IPS-15b (cell line): ENCODE data around the gene DSPP.
"Not testable (repeated sequence)": the region's sequence is repeated elsewhere in the genome, so short reads cannot be mapped to it uniquely, and the experiment has no call there.

Experiments used
- H3K27me3 ChIP-seq: one replicate; pipeline ENCODE4 v1.6.1; 2013; ENCODE audit warnings: low read length; ENCODE audit not compliant: control insufficient read depth, insufficient read depth
- H3K36me3 ChIP-seq: one replicate; pipeline ENCODE4 v1.6.1; 2013; ENCODE audit warnings: low read length; ENCODE audit not compliant: control insufficient read depth, insufficient read depth
- H3K4me1 ChIP-seq: one replicate; pipeline ENCODE4 v1.6.1; 2013; ENCODE audit warnings: mild to moderate bottlenecking, low read length; ENCODE audit not compliant: control insufficient read depth, insufficient read depth
- H3K4me3 ChIP-seq: one replicate; pipeline ENCODE4 v1.5.1; 2013; ENCODE audit warnings: low read depth, low read length
- H3K9ac ChIP-seq: one replicate; pipeline ENCODE4 v1.6.1; 2013; ENCODE audit warnings: low read depth, mild to moderate bottlenecking, low read length
- H3K9me3 ChIP-seq: one replicate; pipeline ENCODE4 v1.6.1; 2013; ENCODE audit warnings: mild to moderate bottlenecking, low read length; ENCODE audit not compliant: control insufficient read depth, insufficient read depth

The DSPP gene

DNA sequence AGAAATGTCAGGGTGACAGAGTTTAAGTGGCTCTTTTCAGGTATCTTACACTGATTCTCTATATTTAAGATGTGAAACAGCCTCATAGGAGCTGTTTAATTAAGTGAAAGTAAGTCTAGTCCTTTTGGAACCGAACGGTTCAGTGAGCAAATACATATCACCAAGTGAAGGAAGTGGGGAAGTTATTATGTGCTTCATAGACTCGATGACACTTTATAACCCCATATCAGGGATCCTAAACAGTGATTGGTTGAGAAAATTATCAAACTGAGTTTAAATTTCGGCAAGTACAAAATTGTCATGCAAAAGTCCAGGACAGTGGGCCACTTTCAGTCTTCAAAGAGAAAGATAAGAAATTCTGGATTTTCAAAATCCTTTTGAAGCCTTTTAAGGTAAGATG, at the start of gene DSPP:
DSPP (plus strand) TSS at position 301 of the 400 bp plus-strand sequence. CDS start 2,380 bp downstream, outside the sequence.
- Histone ChIP-seq H3K36me3 (no peaks in the 10 kb centered on the region), H3K9ac (no peak within 1 kb of the TSS), H3K4me1 (no peaks in the 10 kb centered on the region), H3K9me3 (no peaks in the 10 kb centered on the region), H3K4me3 (no peak within 1 kb of the TSS), H3K27me3 (no peaks in the 10 kb centered on the region)

DNA sequence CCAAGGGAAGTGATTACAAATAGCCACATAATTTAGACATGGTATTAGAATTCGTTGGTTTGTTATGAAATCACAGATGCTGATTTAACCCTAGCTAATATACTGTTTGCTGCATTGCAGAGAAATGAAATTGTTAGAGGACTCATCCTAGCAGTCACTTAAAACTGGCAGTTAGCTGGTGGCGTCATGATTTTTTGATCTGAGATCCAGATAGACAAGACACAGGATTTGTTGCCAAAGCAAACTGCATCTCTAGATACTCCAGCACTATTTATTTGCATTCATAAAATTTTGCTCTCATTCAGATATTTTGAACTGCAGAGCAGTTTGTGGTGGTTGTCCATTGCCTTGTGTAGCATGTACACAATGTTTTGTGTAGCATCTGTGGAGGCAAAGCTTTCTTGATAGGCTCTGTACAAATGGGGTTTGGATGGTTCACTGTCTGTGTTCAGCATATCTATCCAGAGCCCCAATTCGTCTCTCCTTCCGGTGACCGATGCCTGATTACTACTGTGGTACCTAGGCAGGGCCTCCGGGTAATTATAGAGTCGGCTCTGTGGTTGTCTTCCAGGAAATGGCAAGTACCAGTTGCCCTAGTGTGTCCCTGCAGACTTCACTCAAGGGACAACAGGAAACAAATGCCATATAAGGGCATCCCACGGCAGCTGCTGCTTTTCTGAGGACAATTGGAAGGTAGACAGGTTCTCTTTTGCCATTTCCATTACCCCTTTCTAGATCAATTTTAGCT, 49.1 kb upstream of the DSPP start:
- Histone ChIP-seq H3K27me3 (no peaks in the 10 kb centered on the region), H3K9ac (no peak overlapping the region), H3K4me3 (no peak overlapping the region), H3K9me3 (no peaks in the 10 kb centered on the region), H3K36me3 (no peaks in the 10 kb centered on the region), H3K4me1 (no peaks in the 10 kb centered on the region)

DNA sequence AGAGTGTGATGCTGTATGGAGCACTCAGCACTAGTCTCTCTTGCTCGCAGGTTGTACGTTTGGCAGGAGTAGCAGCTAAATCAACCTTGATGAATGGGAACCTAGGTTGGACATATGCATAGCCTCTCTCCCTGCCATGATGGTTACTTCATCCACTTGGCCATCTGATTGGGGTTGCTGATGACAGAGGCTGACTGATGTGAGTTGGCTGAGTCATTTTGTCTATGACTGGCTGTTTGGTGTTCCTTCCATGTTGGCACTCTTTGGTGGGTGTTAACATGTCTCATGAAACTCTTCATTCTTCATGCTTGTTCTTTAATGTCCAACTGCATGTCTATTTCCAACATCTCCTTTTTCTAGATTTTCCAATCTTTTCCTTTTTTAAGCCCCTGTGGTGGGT, 47.5 kb upstream of the DSPP start:
- H3K27me3 ChIP-seq = no peaks in the 10 kb centered on the region
- no peak overlapping the region for H3K4me3 ChIP-seq
- H3K36me3 ChIP-seq = no peaks in the 10 kb centered on the region
- no peak overlapping the region for H3K9ac ChIP-seq
- no peaks in the 10 kb centered on the region for H3K4me1 ChIP-seq
- no peaks in the 10 kb centered on the region for H3K9me3 ChIP-seq

DNA sequence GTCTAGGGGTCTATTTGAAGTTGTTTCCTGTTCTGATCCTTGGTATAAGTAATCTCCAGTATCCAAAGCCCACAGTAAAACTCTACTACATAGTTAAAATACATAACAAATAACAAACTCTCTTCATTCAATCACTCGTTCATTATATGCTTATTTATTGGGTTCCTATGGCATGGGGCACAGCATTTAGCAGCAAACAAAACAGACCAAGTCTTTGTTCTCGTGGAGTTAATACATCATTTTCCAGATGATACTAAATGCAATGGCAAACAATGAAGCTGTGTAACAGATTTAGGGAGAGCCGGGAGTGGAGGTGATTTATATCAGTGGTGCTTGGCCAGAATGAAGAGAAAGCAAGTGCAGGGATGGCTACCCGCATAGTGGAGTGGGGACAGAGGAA, 42.6 kb upstream of the DSPP start:
- Histone ChIP-seq H3K4me3 (no peak overlapping the region), H3K36me3 (no peaks in the 10 kb centered on the region), H3K9me3 (no peaks in the 10 kb centered on the region), H3K9ac (no peak overlapping the region), H3K27me3 (no peaks in the 10 kb centered on the region), H3K4me1 (no peaks in the 10 kb centered on the region)

DNA sequence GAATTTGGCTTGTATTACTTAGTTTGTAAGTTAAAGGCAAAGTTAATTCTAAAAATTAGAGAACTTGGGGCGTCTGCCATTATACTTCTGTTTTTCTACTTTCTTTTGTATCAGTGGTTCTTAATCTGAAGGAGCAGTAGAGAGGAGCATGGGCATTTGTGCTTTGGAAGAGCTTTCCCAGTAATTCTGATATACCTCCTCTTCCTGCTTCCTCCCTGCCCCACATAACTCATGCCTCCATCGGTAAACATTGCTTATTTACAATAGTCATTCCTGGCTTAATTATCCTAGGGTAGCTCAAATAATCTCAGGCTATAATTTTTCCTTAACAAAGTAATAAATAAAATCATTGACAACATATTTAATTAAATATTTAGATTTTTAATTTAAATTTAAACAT, 42.1 kb upstream of the DSPP start:
- no peaks in the 10 kb centered on the region for H3K27me3 ChIP-seq
- H3K9ac ChIP-seq = no peak overlapping the region
- H3K9me3 ChIP-seq = no peaks in the 10 kb centered on the region

DNA sequence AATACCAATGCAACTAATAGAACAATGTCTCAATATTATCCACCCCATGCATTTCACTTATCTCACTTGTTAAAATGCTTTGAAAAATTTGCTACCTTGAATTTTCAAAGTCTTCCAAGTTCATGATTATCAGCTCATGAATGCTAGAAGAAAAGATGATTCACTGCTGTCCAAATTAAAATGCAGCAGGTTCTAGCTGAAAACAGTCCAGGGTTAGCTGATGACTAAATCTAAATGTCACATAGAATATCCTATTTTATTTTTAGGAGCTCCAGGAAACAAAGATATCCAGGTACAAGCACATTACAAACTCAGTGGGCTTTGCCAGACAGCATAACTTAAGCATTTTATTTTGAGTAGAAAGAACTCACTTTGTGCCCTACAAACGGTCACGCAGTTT, 41.1 kb upstream of the DSPP start:
- H3K4me1 ChIP-seq = no peaks in the 10 kb centered on the region
- no peak overlapping the region for H3K9ac ChIP-seq
- H3K9me3 ChIP-seq = no peaks in the 10 kb centered on the region
- no peaks in the 10 kb centered on the region for H3K27me3 ChIP-seq
- no peak overlapping the region for H3K4me3 ChIP-seq
- H3K36me3 ChIP-seq = no peaks in the 10 kb centered on the region

More for the DNA sequence above, 42.1 kb upstream of the DSPP start:
- H3K4me3 ChIP-seq = no peak overlapping the region
- H3K36me3 ChIP-seq = no peaks in the 10 kb centered on the region
- no peaks in the 10 kb centered on the region for H3K4me1 ChIP-seq

DNA sequence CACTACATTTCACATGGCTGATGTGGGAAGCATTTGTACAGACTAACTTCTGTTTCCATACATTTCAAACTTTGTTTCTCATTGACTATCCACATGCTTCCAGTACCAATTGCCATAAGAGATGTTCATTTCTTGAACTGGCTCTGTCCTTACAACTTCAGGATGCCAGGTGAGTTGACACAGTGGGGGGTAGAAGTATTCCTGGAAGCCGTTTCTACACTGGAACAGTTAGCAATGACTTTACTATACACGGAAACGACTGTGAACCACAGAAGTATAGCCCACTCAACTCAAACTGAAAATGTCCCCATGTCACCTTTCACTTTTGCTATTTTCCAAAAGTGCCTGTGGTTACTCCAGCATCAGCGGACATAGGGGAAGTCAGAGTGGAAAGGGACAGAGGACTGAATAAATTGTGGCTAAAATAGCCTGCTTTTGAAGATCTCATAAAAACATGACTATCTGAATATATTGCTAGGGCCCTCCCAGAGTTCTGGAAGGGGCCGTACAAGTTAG, 38.0 kb upstream of the DSPP start:
- Histone ChIP-seq H3K9ac (no peak overlapping the region), H3K4me1 (peaks cover 6% of the 10 kb centered on the region), H3K36me3 (no peaks in the 10 kb centered on the region), H3K9me3 (no peaks in the 10 kb centered on the region), H3K4me3 (no peak overlapping the region), H3K27me3 (no peaks in the 10 kb centered on the region)

DNA sequence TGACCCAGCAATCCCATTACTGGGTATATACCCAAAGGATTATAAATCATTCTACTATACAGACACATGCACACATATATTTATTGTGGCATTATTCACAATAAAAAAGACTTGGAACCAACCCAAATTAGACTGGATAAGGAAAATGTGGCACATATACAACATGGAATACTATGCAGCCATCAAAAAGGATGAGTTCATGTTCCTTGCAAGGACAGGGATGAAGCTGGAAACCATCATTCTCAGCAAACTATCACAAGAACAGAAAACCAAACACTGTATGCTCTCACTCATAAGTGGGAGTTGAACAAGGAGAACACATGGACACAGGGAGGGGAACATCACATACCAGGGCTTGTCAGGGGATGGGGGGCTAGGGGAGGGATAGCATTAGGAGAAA, 34.0 kb upstream of the DSPP start:
- not testable (repeated sequence) for H3K27me3 ChIP-seq, H3K9me3 ChIP-seq, H3K4me1 ChIP-seq, H3K4me3 ChIP-seq, H3K36me3 ChIP-seq, H3K9ac ChIP-seq

DNA sequence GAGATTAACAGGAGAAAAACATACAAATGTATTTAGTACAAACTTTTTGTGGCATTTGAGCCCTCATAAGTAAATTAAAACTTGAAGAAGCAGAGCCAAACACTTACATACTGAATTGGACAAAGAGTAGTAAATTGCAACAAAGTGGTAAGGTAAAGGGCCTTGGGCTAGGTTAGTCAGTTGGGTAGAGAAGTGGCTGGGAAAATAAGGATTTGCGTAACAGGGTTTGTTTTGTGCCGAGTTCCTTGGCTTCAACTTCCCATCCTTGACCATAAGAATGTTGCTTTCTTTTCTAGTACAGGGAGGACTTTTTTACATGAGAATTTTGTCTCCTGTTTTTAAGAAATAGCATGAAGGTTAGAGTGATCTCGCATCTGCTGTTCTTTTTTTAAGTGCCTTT, 33.3 kb upstream of the DSPP start:
- Histone ChIP-seq H3K9ac (no peak overlapping the region), H3K4me1 (peaks cover 6% of the 10 kb centered on the region), H3K9me3 (no peaks in the 10 kb centered on the region), H3K4me3 (no peak overlapping the region), H3K36me3 (no peaks in the 10 kb centered on the region), H3K27me3 (no peaks in the 10 kb centered on the region)

DNA sequence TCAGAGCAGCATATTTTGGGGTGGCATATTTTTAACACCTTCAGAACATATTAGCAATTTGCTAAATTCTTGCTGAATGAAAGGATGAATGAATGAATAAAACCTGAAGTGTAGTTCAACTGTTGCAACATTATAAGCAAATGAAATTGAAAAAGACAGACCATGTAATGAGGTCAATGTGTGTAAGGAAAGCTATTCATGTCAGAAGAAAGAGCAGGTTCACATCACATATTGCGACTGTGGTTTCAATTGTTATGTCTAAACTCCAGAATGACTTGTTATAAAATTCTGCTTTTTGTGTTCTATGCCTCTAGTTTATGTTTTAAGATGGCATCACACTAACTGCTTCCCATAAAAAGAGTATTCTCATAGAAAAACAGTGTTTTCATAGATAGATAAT, 32.9 kb upstream of the DSPP start:
- no peaks in the 10 kb centered on the region for H3K27me3 ChIP-seq
- H3K9me3 ChIP-seq = no peaks in the 10 kb centered on the region
- H3K4me1 ChIP-seq = peaks cover 6% of the 10 kb centered on the region
- H3K36me3 ChIP-seq = no peaks in the 10 kb centered on the region
- no peak overlapping the region for H3K9ac ChIP-seq
- no peak overlapping the region for H3K4me3 ChIP-seq

DNA sequence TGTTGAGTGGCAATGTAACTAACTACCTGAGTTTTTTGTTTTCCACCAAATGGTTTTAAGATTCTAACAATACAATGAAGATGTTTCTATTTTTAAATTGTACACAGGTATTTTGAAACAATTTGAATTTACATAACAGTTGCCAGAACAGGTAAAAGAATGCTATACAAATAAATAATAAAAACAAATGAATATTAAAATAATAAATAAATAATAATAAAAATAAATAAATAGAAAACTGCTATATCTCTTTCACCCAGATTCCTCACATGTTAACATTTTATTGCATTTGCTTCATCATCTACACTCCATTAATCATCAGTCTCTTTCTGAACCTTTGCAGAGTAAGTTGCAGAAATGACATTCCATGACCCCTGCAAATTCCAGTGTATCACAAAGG, 32.3 kb upstream of the DSPP start:
- no peak overlapping the region for H3K4me3 ChIP-seq
- H3K4me1 ChIP-seq = peaks cover 6% of the 10 kb centered on the region
- H3K9ac ChIP-seq = no peak overlapping the region
- H3K27me3 ChIP-seq = no peaks in the 10 kb centered on the region
- H3K36me3 ChIP-seq = no peaks in the 10 kb centered on the region
- no peaks in the 10 kb centered on the region for H3K9me3 ChIP-seq

DNA sequence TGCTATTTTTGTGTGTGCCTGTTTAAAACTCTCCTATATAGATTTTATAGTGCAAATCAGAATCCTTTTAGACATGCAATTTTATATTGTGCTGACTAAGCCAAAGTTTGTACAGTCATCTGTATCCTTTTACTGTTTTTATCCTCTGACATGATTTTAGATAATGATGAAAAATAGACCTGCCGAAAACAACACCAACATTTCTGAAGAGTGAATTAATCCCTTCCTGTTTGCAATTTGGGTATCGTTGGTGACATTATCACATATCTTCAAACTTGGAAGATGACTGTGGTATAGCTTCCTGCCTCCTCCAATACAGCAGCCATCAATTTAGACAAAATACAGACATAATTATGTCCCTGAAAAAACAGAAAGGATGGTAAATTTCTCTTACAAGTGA, 28.9 kb upstream of the DSPP start:
- Histone ChIP-seq H3K4me1 (no peaks in the 10 kb centered on the region), H3K27me3 (no peaks in the 10 kb centered on the region), H3K9ac (no peak overlapping the region), H3K4me3 (no peak overlapping the region), H3K36me3 (no peaks in the 10 kb centered on the region), H3K9me3 (no peaks in the 10 kb centered on the region)
